ENCODE results near the gene TCF7.

Gene TCF7

GRCh38 chr5:134145779-134146581 lies 31.5 kb downstream of the TCF7 start:
- H2BK15ac ChIP-seq (replicated peaks; ENCODE audit: low read depth): no peak overlapping the region
- no peak overlapping the region for H4K5ac ChIP-seq (ENCODE audit: low read length)
- no peak overlapping the region for H3K23ac ChIP-seq (ENCODE audit: low read length)
- DNase-seq: peak; percentile 88
- no peak overlapping the region for H2BK120ac ChIP-seq (ENCODE audit: low read depth, low read length)
- H3K27ac ChIP-seq (ENCODE audit: low read depth, low read length): no peak overlapping the region
- no peak overlapping the region for H3K4ac ChIP-seq (ENCODE audit: low read depth, low read length)
- no peak overlapping the region for H3K9ac ChIP-seq (ENCODE audit: low read length)
- H3K4me3 ChIP-seq (ENCODE audit: low read length): no peak overlapping the region
- H3K36me3 ChIP-seq (ENCODE audit: control insufficient read depth, insufficient read depth, low read length): peaks cover 19% of the 10 kb centered on the region
- H3K79me1 ChIP-seq (ENCODE audit: low read length): peaks cover 12% of the 10 kb centered on the region
- H2BK5ac ChIP-seq (ENCODE audit: low read length): no peak overlapping the region
- no peak overlapping the region for H4K8ac ChIP-seq (ENCODE audit: low read depth, low read length)
- H2AK5ac ChIP-seq (ENCODE audit: low read length): no peak overlapping the region
- WGBS (ENCODE audit: extremely low coverage, insufficient coverage, low lambda C conversion rate): no CpG with 5 or more reads among the region's 13 CpGs
- H3K4me2 ChIP-seq (ENCODE audit: low read length): no peak overlapping the region
- H3K79me2 ChIP-seq (ENCODE audit: control insufficient read depth, insufficient read depth, low read length): no peaks in the 10 kb centered on the region
- no peak overlapping the region for H3K56ac ChIP-seq (ENCODE audit: low read length)
- H3K18ac ChIP-seq (ENCODE audit: low read length): no peak overlapping the region
- no peaks in the 10 kb centered on the region for H3K4me1 ChIP-seq (ENCODE audit: control insufficient read depth, low read depth, low read length)
- no peaks in the 10 kb centered on the region for H3K27me3 ChIP-seq (ENCODE audit: insufficient read depth, low read length, poor library complexity)

GRCh38 chr5:134146651-134147518 lies 32.4 kb downstream of the TCF7 start:
- no peak overlapping the region for H2BK5ac ChIP-seq (ENCODE audit: low read length)
- peaks cover 1% of the 10 kb centered on the region for H3K79me2 ChIP-seq (ENCODE audit: control insufficient read depth, insufficient read depth, low read length)
- no peak overlapping the region for H2BK15ac ChIP-seq (replicated peaks; ENCODE audit: low read depth)
- H3K79me1 ChIP-seq (ENCODE audit: low read length): peaks cover 14% of the 10 kb centered on the region
- peaks cover 20% of the 10 kb centered on the region for H3K36me3 ChIP-seq (ENCODE audit: control insufficient read depth, insufficient read depth, low read length)
- H3K56ac ChIP-seq (ENCODE audit: low read length): no peak overlapping the region
- H2BK120ac ChIP-seq (ENCODE audit: low read depth, low read length): no peak overlapping the region
- no peak overlapping the region for H4K5ac ChIP-seq (ENCODE audit: low read length)
- H3K4ac ChIP-seq (ENCODE audit: low read depth, low read length): no peak overlapping the region
- H3K18ac ChIP-seq (ENCODE audit: low read length): no peak overlapping the region
- H3K4me1 ChIP-seq (ENCODE audit: control insufficient read depth, low read depth, low read length): no peaks in the 10 kb centered on the region
- no peak overlapping the region for H3K23ac ChIP-seq (ENCODE audit: low read length)
- no peak for DNase-seq
- no CpG with 5 or more reads among the region's 4 CpGs for WGBS (ENCODE audit: extremely low coverage, insufficient coverage, low lambda C conversion rate)
- H3K9ac ChIP-seq (ENCODE audit: low read length): no peak overlapping the region
- H4K8ac ChIP-seq (ENCODE audit: low read depth, low read length): no peak overlapping the region
- H3K4me3 ChIP-seq (ENCODE audit: low read length): no peak overlapping the region
- H2AK5ac ChIP-seq (ENCODE audit: low read length): no peak overlapping the region
- no peaks in the 10 kb centered on the region for H3K27me3 ChIP-seq (ENCODE audit: insufficient read depth, low read length, poor library complexity)
- no peak overlapping the region for H3K4me2 ChIP-seq (ENCODE audit: low read length)
- H3K27ac ChIP-seq (ENCODE audit: low read depth, low read length): no peak overlapping the region

- no peaks in the 10 kb centered on the region for H3K4me1 ChIP-seq (ENCODE audit: control insufficient read depth, low read depth, low read length)
- no peak overlapping the region for H3K9ac ChIP-seq (ENCODE audit: low read length)
- no peak overlapping the region for H3K4me2 ChIP-seq (ENCODE audit: low read length)
- H3K27me3 ChIP-seq (ENCODE audit: insufficient read depth, low read length, poor library complexity): no peaks in the 10 kb centered on the region
- H3K4ac ChIP-seq (ENCODE audit: low read depth, low read length): no peak overlapping the region
- no peak for DNase-seq
- no peak overlapping the region for H3K4me3 ChIP-seq (ENCODE audit: low read length)
- peaks cover 20% of the 10 kb centered on the region for H3K36me3 ChIP-seq (ENCODE audit: control insufficient read depth, insufficient read depth, low read length)
- no peak overlapping the region for H4K8ac ChIP-seq (ENCODE audit: low read depth, low read length)
- no peak overlapping the region for H3K23ac ChIP-seq (ENCODE audit: low read length)
- no peak overlapping the region for H2BK5ac ChIP-seq (ENCODE audit: low read length)
- no peak overlapping the region for H3K27ac ChIP-seq (ENCODE audit: low read depth, low read length)
- H2AK5ac ChIP-seq (ENCODE audit: low read length): no peak overlapping the region
- H2BK15ac ChIP-seq (replicated peaks; ENCODE audit: low read depth): no peak overlapping the region
- H3K79me1 ChIP-seq (ENCODE audit: low read length): peaks cover 12% of the 10 kb centered on the region
- no peak overlapping the region for H2BK120ac ChIP-seq (ENCODE audit: low read depth, low read length)
- no peak overlapping the region for H4K5ac ChIP-seq (ENCODE audit: low read length)
- peaks cover 1% of the 10 kb centered on the region for H3K79me2 ChIP-seq (ENCODE audit: control insufficient read depth, insufficient read depth, low read length)
- WGBS (ENCODE audit: extremely low coverage, insufficient coverage, low lambda C conversion rate): no CpG with 5 or more reads among the region's 2 CpGs
- H3K56ac ChIP-seq (ENCODE audit: low read length): no peak overlapping the region
- no peak overlapping the region for H3K18ac ChIP-seq (ENCODE audit: low read length)
These were observed 33.8 kb downstream of the TCF7 start for GRCh38 chr5:134148316-134148715.

- no peak overlapping the region for H2BK5ac ChIP-seq (ENCODE audit: low read length)
- no peak overlapping the region for H3K56ac ChIP-seq (ENCODE audit: low read length)
- WGBS (ENCODE audit: extremely low coverage, insufficient coverage, low lambda C conversion rate): no CpG with 5 or more reads among the region's 6 CpGs
- no peaks in the 10 kb centered on the region for H3K4me1 ChIP-seq (ENCODE audit: control insufficient read depth, low read depth, low read length)
- H3K79me2 ChIP-seq (ENCODE audit: control insufficient read depth, insufficient read depth, low read length): peaks cover 1% of the 10 kb centered on the region
- H2AK5ac ChIP-seq (ENCODE audit: low read length): no peak overlapping the region
- no peak overlapping the region for H4K8ac ChIP-seq (ENCODE audit: low read depth, low read length)
- no peak overlapping the region for H3K18ac ChIP-seq (ENCODE audit: low read length)
- DNase-seq: no peak
- H3K23ac ChIP-seq (ENCODE audit: low read length): no peak overlapping the region
- H3K27me3 ChIP-seq (ENCODE audit: insufficient read depth, low read length, poor library complexity): no peaks in the 10 kb centered on the region
- H3K79me1 ChIP-seq (ENCODE audit: low read length): peaks cover 14% of the 10 kb centered on the region
- H3K4ac ChIP-seq (ENCODE audit: low read depth, low read length): no peak overlapping the region
- H3K27ac ChIP-seq (ENCODE audit: low read depth, low read length): no peak overlapping the region
- peaks cover 20% of the 10 kb centered on the region for H3K36me3 ChIP-seq (ENCODE audit: control insufficient read depth, insufficient read depth, low read length)
- H4K5ac ChIP-seq (ENCODE audit: low read length): no peak overlapping the region
- no peak overlapping the region for H3K9ac ChIP-seq (ENCODE audit: low read length)
- no peak overlapping the region for H3K4me3 ChIP-seq (ENCODE audit: low read length)
- H3K4me2 ChIP-seq (ENCODE audit: low read length): no peak overlapping the region
- H2BK120ac ChIP-seq (ENCODE audit: low read depth, low read length): no peak overlapping the region
- no peak overlapping the region for H2BK15ac ChIP-seq (replicated peaks; ENCODE audit: low read depth)
These were observed 34.6 kb downstream of the TCF7 start for GRCh38 chr5:134148986-134149539.

GRCh38 chr5:134149571-134150303 lies 35.3 kb downstream of the TCF7 start:
- Histone ChIP-seq H3K79me1 (ENCODE audit: low read length) (peaks cover 14% of the 10 kb centered on the region), H3K23ac (ENCODE audit: low read length) (no peak overlapping the region), H3K36me3 (ENCODE audit: control insufficient read depth, insufficient read depth, low read length) (peaks cover 20% of the 10 kb centered on the region), H3K27ac (ENCODE audit: low read depth, low read length) (no peak overlapping the region), H3K79me2 (ENCODE audit: control insufficient read depth, insufficient read depth, low read length) (peaks cover 1% of the 10 kb centered on the region), H4K5ac (ENCODE audit: low read length) (no peak overlapping the region), H4K8ac (ENCODE audit: low read depth, low read length) (no peak overlapping the region), H3K27me3 (ENCODE audit: insufficient read depth, low read length, poor library complexity) (no peaks in the 10 kb centered on the region), H2BK15ac (replicated peaks; ENCODE audit: low read depth) (no peak overlapping the region), H2BK120ac (ENCODE audit: low read depth, low read length) (no peak overlapping the region), H3K56ac (ENCODE audit: low read length) (no peak overlapping the region), H3K4me3 (ENCODE audit: low read length) (no peak overlapping the region), H3K9ac (ENCODE audit: low read length) (no peak overlapping the region), H3K4me1 (ENCODE audit: control insufficient read depth, low read depth, low read length) (no peaks in the 10 kb centered on the region), H2AK5ac (ENCODE audit: low read length) (no peak overlapping the region), H3K4me2 (ENCODE audit: low read length) (no peak overlapping the region), H3K18ac (ENCODE audit: low read length) (no peak overlapping the region), H3K4ac (ENCODE audit: low read depth, low read length) (no peak overlapping the region), H2BK5ac (ENCODE audit: low read length) (no peak overlapping the region)
- no CpG with 5 or more reads among the region's 4 CpGs for WGBS (ENCODE audit: extremely low coverage, insufficient coverage, low lambda C conversion rate)
- DNase-seq: no peak
